Stimulated activated CD4-positive, alpha-beta T cell treated with anti-CD3 and anti-CD28 coated beads, Interleukin-4, amount 100 ng/mL, for 4 hours (primary cell): Measurements from ENCODE around the gene IAH1.
A peak's percentile ranks its signal among the peaks of the same experiment; 100 is the strongest.
"Not testable (repeated sequence)": the region's sequence is repeated elsewhere in the genome, so short reads cannot be mapped to it uniquely, and the experiment has no call there.

ENCODE experiments used
- DNase-seq, 2 experiments: peaks; one replicate each; pipeline ENCODE4 v3.0.0-alpha.2; 2020

IAH1 gene

GRCh38 chr2:9473985-9474360, 378 bp upstream of the IAH1 start:
- DNase-seq = peak; percentile 55 to 68

DNA sequence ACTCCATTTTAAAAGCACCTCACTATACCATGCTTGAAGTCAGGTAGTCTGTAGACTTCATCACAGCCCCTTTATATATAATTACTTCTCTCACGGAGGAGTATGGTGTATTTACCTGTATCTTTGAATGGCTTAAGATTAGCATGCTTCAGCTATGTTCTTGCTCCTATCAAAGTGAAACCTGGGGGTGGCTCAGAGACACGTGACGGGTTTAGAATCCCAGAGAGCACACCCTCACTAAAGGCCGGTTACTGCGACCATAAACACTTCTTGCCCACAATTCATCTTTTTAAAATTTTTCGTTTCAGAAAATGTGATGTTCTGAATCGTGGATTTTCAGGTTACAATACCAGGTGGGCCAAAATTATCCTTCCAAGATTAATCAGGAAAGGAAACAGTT, 3.6 kb downstream of the IAH1 start:
- DNase-seq = no peak

GRCh38 chr2:9478526-9478925, 4.2 kb downstream of the IAH1 start:
- no peak for DNase-seq

- DNase-seq = no peak
Observed at GRCh38 chr2:9480157-9480556, 5.8 kb downstream of the IAH1 start.

DNA sequence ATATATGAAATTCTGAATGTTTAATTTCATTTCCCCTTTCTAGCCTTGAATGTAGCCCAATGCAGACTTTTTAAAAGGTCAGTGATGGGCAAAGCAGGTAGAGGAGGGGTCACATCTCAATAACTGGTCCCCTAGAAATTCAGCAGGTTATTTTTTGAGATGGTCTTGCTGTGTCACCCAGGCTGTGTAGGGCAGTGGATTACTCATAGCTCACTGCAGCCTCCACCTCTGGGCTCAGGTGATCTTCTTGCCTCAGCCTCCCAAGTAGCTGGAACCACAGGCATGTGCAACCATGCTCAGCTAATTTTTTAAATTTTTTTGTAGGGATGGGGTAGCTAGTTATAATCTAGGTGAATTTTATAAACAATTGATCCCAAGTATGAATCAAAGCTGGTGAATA, 8.8 kb downstream of the IAH1 start:
- no peak for DNase-seq

- no peak for DNase-seq
Observed at GRCh38 chr2:9484533-9484932, 10.2 kb downstream of the IAH1 start.

GRCh38 chr2:9488583-9489547, 14.5 kb downstream of the IAH1 start:
- DNase-seq = no peak

DNA sequence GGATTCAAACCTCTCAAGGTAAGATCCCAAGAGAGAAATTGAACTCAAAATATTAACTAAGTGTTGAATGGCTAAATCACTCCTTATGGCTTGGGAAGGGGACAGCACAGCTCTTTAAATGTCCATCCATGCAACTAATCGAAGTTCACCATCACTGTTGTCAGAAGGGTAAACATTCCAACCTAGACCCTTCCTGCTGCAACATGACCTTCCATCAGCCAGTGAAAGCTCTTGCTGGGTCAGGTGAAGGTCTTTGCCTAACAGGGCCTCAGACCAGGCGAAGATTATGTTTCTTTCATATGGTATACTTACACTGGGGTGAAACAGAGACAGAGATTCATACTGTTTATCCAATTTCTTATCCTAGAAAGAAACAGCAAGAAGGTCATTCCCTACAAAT, 16.4 kb downstream of the IAH1 start:
- DNase-seq = no peak

DNA sequence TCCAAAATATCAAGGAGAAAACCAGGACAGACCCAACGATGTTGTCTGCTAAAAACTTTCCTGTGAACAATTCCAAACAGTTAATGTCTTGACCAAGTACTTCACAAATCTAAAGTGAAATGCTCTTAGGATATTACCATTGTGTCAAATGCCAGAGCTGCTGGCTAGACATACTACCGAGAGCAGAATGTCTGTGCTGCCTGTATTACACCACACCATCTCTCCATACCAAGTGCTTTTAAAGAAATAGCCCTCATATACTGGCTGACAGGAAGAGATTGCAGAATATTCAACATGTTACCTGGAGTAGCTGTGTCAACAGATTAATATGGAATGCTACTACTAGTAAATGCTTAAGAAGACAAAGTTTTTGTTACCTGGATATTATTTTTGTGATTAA, 18.6 kb downstream of the IAH1 start:
- no peak for DNase-seq

GRCh38 chr2:9493478-9493877, 19.1 kb downstream of the IAH1 start:
- no peak for DNase-seq

GRCh38 chr2:9494081-9494480, 19.7 kb downstream of the IAH1 start:
- DNase-seq = no peak

DNA sequence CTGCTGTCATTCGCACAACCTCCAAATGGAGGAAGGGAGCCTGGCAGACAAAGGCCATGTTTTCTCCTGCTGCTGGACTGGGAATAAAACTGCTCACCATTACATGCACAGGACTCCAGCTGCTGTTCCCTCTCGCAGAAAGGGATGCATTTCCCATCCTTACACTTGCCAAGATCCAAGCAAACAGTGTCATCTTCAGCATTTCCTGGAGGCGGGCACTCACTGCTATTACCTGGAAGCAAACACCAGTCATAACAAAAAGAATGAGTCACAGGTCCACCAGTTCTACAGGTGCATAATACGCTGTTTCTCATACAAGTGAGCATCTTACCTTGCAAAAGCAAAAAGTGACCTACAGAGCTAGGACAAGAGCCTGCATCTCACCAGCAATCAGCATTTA, 22.7 kb downstream of the IAH1 start:
- peak in 1 of 2 experiments; percentile 18 for DNase-seq

DNA sequence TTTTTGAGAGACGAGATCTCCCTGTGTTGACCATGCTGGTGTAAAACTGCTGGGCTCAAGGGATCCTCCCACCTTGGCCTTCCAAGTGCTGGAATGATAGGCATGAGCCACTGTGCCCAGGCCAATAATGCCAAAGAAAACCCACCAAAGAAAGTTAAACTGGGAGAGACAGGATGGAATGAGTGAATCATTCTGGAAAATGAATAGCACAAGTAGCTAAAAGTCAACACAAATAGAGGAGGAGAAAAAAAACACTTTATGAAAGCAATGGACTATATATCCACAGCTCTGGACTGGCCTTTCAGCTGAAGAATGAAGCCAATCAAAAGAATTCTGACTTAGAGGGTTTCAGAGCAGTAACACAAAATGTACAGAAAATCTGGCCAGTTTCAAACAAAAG, 23.9 kb downstream of the IAH1 start:
- DNase-seq = no peak

DNA sequence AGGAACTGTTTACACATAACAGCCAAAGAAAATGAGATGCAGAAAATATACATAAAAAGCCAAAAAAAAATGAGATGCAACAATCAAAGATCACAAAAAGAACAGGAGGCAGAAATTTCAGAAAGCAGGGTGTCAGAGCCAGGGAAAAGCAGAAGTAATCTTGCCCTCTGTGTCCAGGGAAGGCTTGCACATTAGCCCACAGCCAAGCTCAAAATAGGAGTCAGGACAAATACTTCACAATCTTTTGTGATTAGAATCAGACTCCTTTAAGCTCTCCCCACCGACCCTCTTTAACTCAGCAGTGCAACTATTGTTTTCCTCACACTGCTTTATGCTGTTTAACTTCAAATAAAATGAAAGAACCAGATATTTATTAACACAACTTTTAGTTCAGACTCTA, 34.6 kb downstream of the IAH1 start:
- no peak for DNase-seq

GRCh38 chr2:9513946-9514345, 39.6 kb downstream of the IAH1 start:
- not testable (repeated sequence) for DNase-seq

- DNase-seq = no peak
Observed at GRCh38 chr2:9517118-9517782, 42.9 kb downstream of the IAH1 start.

GRCh38 chr2:9518163-9518562, 43.8 kb downstream of the IAH1 start:
- no peak for DNase-seq

GRCh38 chr2:9518780-9519179, 44.4 kb downstream of the IAH1 start:
- no peak for DNase-seq

- no peak for DNase-seq
Observed at GRCh38 chr2:9519250-9519649, 44.9 kb downstream of the IAH1 start.

DNA sequence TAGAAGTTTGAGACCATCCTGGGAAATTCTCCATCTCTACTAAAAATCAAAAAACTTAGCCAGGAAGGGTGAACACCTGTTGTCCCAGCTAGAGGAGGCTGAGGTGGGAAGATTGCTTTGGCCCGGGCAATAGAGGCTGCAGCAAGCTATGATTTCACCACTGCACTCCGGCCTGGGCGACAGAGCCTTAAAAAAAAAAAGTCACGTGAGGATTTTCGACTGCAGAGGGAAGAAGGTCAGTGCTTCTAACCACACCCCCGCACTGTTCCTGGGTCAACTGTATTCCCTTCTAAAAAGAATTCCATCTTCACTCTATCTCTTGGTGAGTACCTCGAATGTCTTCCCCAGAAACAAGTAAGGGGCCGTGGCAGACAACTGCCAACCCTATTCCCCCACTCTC, 49.9 kb downstream of the IAH1 start:
- no peak for DNase-seq

GRCh38 chr2:9525266-9525665, 50.9 kb downstream of the IAH1 start:
- DNase-seq = no peak

- DNase-seq = no peak
Observed at GRCh38 chr2:9527995-9528787, 53.8 kb downstream of the IAH1 start.

GRCh38 chr2:9532421-9532820, 58.1 kb downstream of the IAH1 start:
- DNase-seq = no peak

- DNase-seq = no peak
Observed at GRCh38 chr2:9533663-9534062, 59.3 kb downstream of the IAH1 start.
